Activated gamma-delta T cell (primary cell): ENCODE results near the gene SKI.

Experiments
- DNase-seq: peaks from one replicate; lab custom pipeline; 2025; lab: John Stamatoyannopoulos, UW

Gene SKI

DNA sequence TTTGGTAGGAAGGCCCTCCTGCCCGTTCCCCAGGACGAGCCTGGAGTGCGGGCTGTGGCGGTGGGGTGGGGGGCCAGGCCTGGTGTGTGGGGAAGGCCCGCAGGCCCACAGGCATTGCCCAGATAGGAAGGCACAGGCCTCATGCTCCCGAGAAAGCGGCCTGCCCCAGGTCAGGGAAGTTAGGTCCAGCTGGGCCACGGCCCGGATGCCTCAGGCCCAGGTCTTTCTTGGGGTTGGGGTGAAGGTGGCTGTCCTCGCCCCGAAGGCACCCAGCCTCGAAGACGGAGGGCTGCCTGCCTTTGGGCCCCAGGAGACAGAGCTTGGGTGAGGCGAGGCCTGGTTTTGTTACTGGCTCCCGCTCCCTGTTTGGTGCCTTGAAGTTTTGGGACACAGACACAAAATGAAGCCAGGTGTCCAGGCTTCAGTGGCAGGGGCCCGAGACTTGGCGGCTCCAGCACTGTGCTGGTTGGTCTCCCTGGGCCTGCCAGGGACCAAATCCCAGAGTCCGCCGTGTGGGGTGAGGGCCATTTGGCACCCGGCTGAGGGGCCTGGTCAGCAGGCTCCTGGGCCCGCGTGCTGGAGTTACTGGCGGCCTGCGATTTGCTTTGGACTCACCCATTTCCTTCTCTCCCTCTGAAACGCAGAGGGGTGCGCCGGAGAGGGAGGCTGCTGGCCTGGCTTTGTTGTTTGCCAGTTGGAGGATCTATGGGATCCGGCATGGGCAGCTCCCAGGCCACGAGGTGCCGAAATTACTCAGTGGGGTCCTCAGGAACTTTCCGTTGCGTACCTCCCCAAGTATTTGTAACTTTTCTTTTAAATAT lies 2.0 kb downstream of the SKI start:
- no peak for DNase-seq

DNA sequence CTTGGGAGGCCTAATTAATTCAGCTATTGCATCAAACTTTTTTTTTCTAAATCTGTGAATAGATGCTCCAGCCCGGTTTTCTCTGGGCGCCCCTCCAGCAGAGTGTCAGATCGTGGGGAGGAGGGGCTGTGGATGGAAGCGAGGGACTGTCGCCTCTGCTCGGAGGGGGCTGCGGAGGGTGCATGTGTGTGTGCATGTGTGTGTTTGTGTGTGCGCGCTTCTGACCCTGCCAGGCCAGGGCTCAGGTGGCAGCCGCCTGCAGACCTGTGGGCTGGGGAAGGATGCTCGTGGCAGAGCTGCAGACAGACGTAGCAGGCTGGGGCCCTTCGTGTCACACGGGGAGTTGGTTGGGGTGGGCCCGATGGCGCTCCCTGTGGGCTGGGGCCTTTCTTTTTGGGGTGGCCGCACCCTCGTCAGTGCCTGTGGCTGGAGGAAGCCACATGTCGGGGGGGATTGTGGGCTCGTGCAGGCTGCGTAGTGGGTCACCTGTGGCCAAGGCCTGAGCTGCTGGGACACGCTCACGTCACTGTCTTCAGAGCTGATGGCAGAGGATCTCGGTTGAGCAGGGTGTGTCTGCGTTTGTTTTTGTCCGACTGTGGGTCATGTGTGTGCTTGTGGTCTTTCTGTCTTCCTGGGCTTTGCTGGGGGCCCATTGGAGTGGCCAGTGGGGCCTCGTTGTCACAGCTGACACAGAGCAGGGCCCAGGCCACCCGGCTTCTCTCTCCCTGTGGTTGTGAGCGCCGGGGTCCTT lies 2.8 kb downstream of the SKI start:
- DNase-seq, result peak; percentile 72

DNA sequence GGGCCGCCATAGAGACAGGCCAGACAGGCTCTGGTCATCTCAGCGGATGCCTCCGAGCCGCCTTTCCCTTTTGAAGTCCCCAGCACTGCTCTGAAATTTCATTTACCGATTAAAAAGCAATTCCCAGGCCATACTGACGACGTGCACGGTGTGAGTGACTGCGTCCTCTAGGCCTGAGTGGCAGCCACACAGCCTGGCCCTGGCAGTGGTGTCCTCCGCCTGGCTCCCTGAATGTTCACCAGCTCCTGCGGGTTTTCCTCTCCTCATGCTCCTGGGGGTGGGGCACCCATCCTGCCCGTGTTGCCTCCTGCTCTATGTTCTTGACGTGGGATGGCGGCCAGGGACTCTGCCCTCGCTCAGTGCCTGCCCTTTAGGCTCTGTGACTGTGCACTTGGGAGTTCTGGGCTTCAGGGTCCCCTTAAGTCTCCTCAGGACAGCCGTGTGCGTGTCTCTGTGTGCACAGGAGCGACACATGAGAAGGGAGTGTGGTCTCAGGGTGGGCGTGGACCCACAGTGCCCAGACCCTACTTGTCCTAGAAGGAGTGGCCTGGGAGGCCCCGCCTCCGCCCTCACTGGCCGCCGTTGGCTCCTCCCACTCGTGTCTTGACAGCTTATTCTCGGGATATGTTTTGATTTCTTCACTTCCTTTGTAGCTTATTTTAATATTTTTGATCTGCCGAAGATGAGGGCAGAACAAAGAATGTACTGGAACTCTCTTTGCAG lies 3.6 kb downstream of the SKI start:
- peak; percentile 40 for DNase-seq

DNA sequence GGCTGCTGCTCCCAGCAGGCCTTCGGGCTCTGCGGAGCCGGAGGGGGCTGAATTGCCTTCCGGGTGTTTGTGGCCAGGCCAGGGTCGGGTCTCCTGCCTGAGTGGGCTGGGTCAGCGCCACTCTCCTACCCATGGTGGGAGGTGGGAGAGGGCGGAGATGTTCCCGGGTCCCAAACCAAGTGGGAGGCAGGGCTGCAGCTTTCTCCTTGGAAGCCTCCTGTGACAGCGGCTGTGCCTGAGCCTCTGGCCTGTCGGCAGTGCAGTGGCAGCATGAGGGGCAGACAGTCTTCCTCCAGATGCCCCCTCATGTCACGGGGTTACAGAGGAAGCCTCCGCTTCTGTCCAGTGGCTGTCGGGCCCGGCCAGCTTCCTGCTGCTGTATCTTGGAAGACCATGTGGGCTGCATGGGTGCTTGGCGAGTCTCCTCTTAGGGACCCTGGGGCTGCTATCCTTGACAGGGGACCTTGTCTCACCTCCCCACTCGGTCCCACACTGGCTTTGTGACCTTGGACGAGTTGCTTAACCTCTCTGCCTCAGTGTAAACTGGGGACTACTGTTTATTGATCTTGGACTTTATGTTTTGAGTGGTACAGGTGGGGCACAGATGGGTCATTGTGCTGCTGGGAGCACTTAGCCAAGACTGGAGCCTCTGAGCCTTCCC lies 4.3 kb downstream of the SKI start:
- no peak for DNase-seq

DNA sequence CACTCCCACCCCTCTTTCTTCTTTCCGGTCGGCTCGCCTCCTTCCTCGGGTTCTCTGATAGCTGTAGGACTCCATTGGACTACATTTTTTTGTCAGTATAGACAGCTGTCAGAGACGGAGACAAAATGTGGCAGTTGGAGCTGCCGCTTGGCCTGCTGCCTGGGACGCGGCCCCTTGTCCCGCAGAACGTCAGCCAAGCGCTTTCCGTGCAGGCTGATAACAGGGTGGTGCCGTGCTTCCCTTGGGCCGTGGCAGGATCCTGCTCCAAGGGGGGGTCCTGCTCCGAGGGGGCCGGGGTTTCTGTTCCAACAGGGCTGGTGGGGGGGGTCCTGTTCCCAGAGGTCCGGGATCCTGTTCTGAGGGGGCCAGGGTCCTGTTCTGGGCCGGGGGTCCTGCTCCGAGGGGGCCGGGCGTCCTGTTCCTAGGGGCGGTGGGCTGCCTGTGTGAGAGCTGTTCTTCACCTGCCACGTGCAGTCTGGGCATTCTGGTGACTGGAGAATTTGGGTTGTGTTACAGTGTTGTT lies 4.9 kb downstream of the SKI start:
- no peak for DNase-seq

DNA sequence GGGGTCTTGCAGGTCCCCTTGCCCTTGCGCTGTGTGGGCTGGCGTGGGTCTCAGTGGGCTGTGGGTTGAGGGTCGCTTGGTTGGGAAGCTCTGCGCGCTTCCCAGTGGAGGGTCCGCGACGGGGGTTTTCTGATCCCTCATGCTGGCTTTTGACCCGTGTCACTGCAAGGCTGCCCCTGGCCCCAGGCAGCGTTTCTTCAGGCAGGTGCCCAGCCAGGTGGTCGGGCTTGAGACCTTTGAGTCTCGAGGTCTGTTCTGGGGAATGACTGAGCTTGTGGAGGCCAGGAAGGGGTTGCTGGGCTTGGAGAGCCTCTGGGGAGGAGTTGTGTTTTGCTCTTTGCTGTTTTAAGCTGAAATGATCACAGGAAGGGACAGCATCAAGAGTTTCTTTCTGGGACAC lies 5.3 kb downstream of the SKI start:
- no peak for DNase-seq

DNA sequence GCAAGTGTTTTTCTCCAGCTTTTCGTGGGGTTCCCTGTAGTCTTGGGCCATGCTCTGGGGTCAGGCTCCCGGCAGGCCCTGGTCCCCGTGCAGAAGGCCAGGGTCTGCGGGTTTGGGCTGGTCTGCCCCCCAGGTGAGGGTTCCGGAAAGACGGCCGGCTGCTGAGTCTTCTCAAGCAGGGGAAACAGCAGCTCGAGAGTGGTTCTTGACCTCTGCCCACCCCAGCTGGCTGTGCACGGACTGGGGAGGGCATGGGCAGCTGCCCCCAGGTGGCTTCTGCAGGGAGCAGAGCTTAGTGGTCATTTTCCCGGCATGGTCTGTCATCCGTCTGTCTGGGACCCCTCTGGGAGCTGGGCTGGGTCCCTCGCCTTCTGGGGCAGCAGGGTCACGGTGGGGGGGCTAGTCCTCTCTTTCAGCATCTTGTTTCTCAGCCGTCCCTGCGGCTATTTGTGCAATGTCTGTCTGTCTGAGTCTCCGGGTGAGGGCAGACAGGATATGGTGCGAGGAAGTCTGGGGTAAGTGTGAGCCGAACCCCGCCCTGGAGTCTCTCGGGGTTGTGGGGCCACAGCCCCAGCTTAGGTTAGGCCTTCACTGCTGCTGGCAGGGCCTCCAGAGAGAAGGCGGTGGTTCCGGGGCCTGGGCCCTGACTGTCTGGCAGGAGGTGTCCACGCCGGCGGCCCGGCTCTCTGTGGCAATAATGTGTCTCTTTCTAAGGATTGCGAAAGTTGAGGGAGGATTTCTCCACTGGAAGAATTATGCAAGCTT lies 6.1 kb downstream of the SKI start:
- DNase-seq, result peak; percentile 73

DNA sequence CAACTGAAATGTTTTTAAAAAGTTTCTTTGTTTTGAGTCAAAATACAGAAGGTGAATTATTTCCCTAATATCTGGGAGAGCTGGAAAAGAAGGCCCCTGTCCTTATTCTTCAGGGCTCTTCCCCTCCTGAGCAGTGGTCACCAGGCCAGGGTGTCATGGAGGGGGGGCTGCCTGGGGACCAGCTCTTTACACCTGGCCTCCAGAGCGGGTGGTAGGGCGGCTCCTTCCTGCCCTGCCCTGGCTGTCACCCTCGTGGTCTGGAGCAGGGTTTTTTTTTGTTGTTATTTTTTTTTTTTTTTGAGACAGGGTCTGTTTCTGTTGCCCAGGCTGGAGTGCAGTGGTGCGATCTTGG lies 6.6 kb downstream of the SKI start:
- DNase-seq, result peak; percentile 41

DNA sequence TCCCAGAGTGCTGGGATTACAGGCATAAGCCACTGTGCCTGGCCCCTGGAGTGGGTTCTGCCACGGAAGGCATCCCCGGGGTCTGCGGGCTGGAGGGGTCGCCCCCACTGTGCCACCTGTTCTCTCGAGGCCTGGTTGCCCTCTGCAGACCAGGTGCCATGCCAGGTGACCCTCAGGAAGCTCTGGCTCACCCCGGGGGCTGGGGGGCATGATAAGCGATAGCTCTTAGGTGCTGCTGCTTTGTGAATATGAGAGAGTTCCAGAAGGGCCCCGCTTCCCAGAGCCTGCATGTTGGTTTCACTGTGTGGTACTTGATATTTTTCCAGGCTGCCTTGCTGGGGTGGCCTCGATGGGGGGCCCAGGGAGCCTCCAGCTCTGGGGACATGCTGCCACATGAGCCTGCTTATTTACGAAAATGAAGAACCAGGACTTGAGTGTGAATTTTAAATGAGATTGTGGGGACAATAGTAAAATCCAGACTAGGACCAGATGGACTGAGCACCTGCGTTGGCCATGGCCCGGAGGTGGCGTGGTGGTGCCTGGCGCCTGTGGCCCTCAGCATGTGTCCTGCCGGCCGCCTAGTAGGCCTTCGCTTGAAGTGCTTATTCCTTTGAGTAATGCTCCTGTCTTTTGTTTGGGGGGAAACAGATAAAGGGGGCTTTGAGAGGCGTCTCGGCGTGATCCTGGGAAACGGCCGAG lies 7.3 kb downstream of the SKI start:
- no peak for DNase-seq

DNA sequence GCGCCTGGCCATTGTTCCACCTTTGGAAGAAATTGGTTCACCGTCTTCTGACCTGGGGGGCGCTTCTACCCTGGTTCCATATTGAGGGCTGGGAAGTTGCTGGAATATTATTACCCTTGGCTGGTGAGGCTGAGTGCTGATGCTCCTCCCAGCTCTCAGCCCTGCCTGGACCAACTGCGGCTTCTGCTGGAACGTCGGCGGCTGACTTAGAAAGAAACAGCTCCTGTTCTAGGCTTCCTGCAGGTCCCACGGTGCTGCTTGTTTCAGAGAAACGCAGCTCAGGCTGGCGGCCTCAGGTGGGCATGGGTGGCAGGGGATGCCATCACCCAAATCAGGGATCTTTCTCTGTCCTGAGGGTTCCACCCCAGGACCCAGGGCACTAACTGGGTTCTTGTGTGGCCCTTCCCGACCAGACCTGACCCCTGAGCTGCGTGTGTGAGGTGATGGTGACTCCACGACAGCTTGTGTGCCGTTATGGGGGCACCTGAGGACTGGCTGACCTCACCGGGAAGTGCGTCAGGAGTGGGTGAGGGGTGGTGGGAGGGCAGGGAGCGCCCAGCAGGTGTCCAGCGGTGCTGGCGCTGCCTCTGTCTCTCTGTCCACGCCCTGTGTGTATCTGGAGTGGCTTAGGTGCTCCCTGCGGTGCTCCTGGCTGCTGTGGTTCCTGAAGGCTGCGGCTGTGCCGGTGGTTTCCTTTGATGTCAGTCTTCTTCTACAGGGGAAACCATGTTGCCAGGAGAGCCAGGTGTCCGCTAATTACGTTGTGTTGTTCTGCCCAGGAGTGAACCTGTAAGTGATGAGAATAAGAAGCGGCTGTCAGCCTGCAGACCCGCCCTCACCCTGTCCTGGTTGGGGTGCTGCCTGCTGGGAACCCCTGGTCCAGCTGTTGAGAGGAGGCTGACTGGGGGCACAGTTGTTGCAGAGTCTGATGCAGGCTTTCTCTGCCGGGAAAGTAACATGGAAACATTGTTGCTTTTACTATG lies 8.9 kb downstream of the SKI start:
- DNase-seq, result no peak

DNA sequence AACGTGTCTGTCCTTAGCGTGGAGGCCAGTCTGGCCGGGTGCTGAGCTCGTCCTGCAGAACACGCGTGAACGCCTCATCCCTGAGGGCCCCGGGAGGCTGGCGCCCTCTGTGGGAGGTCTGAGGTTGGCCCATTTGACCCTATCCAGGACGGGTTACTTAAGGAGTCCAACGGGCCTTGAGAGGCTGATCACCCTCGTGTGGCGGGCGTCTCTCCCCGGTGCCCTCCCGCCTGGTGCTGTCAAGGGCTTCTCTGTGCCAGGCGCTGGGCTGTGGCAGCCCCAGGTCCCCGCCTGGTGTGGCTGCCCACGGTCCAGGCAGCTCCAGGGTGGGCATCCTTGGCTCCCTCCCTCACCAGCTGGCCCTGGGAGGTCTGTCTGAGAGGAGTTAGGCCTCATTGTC lies 9.7 kb downstream of the SKI start:
- no peak for DNase-seq

DNA sequence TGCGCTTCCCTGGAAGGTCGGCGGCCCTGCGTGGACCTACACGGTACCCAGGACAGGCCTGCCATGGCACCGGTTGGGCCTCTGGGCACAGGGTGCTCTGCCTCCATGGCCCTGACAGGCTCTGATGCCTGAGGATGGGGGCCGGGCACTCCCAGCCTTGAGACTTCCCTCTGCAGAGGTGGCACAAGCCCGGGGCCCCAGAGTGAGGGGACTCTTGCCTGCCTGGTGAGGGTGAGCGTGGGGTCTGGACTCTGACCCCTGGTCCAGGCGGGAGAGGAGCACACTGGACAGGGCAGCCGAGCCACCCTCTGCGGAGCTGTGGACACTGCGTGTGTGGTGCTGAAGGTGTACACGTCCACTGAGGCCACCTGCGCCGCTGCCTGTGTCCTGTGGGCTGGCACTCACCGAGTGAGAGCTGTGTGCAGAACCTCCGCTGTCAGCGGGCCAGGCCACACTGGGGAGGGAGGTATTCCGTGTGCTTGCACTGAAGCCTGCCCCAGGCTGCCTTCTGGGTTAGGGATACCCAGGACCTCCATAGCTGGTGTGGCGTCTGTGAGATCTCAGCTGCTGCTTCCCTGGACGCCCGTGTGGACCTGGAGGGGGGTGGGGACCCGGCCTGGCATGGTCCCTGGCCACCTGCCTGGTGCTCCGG lies 10.4 kb downstream of the SKI start:
- no peak for DNase-seq

DNA sequence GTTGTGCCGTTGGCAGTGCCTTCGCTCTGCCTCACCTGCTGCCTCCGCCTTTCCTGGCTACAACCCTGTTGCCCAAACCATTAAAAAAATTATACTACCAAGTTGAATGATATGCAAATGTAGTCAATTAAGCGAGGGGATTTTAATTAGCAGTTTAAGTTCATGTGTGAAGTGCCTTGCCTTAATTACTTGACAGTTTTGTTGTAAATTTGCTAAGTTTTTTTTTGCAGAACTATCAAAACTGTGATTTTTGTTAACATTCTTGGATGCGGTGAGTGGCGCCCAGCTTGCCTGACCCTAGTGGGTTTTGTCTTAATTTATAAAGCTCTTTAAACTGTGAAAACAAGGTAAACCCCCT lies 10.9 kb downstream of the SKI start:
- DNase-seq, result no peak

DNA sequence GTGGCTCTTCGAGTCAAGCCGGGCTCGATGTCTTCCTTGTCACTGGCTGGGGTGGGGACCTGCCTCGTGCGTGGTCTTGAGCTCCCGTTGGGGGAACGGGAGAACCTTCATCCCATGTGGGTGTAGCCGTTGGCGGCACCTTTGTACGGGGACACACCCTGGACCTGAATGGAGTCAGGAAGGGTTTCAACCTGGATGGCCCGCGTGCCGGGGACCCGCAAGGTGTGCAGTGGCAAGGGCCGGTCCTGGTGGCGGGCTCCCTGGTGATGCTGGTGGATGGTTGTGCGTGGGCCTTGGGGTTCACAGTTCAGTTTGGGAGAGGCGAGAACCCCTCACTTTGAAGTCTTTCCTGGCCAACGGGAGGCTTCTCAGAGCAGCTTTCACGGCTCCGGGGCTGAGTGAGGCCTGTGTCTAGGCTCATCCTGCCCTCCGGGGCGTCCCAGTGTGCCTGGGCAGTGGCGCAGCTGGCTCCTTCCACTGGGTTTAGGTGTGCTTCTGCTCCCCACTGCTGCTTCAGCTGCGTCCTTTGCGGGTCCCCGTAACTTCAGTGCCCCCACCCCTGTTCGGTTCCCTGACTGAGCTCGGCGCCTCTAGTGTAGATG lies 11.4 kb downstream of the SKI start:
- DNase-seq, result no peak

DNA sequence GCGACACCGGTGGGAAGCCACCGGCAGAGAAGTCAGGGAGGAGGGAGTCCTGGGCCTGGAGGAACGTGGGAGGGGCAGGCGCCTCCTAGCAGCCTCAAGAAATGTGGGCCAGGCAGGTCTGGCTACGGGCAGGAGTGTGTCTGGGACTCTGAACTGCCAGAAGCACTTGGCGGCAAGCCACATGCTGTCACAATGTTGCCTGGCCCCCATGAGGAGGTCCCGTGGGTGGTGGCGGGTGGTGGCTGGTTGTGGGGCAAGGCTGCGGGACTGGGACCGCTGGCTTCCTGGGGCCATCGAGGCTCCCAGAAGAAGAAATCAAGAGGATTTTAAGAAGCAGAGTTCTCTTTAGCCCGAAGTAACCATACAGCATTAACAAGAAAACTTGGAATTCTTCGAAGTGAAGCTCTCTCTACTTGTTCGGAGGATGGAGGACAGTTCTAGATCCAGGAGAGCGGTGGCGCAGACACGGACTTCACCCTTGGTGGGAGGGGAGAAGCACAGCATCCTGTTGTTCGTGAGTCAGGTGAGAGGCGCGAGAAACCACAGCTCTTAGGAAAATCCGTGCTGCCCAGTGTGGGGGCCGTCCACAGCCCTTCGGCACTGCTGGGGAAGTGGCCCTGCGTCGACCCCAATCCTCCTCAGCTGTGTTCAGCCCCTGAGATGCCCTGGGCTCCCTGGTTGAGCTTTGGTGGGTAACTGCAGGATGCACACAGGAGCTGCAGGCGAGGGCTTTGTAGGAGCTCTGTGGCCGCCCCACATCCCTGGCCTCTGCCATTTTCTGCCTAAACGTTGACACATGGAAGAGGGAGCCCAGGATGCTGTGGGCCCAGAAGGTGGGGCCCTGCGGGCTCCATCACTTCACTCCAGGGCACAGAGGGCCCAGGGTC lies 12.4 kb downstream of the SKI start:
- no peak for DNase-seq

DNA sequence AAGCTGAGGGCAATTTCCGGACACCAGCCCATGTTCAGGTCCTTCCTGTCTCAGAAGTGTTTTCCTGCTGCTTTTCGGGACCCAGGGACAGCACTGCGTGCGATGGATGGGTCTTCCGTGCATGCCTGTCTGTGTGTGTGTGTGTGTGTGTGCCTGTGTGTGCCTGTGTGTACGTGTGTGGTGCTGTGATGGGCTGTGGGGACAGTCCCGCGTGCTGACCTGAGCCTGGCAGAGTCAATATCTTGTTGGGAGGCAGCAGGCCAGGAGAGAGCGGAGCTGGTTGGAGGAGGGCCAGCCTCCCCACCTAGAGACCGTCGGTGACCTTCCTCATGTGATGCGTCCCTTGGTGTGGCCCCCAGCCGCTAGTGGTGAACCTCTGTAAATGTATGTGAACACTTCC lies 13.7 kb downstream of the SKI start:
- no peak for DNase-seq
